Lung (tissue), 12 donors: ENCODE results near the gene RFX4. TPM values are rescaled to one million over a fixed set of nuclear protein-coding genes. Genes with fewer than 3 reads are reported as not detected.

Experiments
- ATAC-seq: fragments of 200-7000 bp; cut with Tn5 transposase; one replicate; pipeline ENCODE4 v1.9.1; 2020; ENCODE audit warnings: moderate number of reproducible peaks; ENCODE audit not compliant: insufficient read depth, low FRiP score
- DNase-seq, 3 donors: peaks; one replicate each; pipeline ENCODE4 v3.0.0-alpha.2; 2013 to 2017
- H3K27ac ChIP-seq, 2 donors: one replicate each; pipeline ENCODE4 v1.5.1; 2013; ENCODE audit warnings: mild to moderate bottlenecking in 2 of 2, moderate library complexity in 2 of 2, control low read depth in 1 of 2, inconsistent platforms in 1 of 2, low read depth in 1 of 2, low read length in 1 of 2
- H3K27me3 ChIP-seq, 3 donors: one replicate each; pipeline ENCODE4 v1.5.1; 2013; ENCODE audit warnings: low read length in 2 of 3; ENCODE audit not compliant: control insufficient read depth in 3 of 3, insufficient read depth in 3 of 3
- H3K36me3 ChIP-seq, 4 donors: one replicate each; pipeline ENCODE4 v1.5.1; 2013; ENCODE audit warnings: low read length in 4 of 4, mild to moderate bottlenecking in 1 of 4, moderate library complexity in 1 of 4; ENCODE audit not compliant: control insufficient read depth in 4 of 4, insufficient read depth in 4 of 4
- H3K4me1 ChIP-seq, 5 donors: one replicate each; pipeline ENCODE4 v1.5.1; 2013; ENCODE audit warnings: low read length in 5 of 5, mild to moderate bottlenecking in 2 of 5, moderate library complexity in 1 of 5; ENCODE audit not compliant: control insufficient read depth in 5 of 5, insufficient read depth in 5 of 5
- H3K4me3 ChIP-seq: one replicate; pipeline ENCODE4 v1.5.1; 2013; ENCODE audit warnings: mild to moderate bottlenecking, control low read depth, moderate library complexity
- H3K9ac ChIP-seq, 2 donors: one replicate each; pipeline ENCODE4 v1.5.1; 2013; ENCODE audit warnings: low read length in 2 of 2, control low read depth in 1 of 2; ENCODE audit not compliant: insufficient read depth in 1 of 2
- H3K9me3 ChIP-seq, 4 donors: one replicate each; pipeline ENCODE4 v1.5.1; 2013; ENCODE audit warnings: low read length in 3 of 4, mild to moderate bottlenecking in 1 of 4, moderate library complexity in 1 of 4; ENCODE audit not compliant: control insufficient read depth in 4 of 4, insufficient read depth in 3 of 4
- CTCF ChIP-seq: IDR thresholded peaks from 2 replicates; pipeline ENCODE4 v1.5.1; 2012; ENCODE audit warnings: mild to moderate bottlenecking; ENCODE audit errors: control extremely low read depth, extremely low read depth
- WGBS, 2 donors: extraction: QIAGEN DNeasy Blood & Tissue Kit; methylation state at CpG; one replicate each; pipeline ENCODE4 v1.1.7; 2013; 5-methylcytosine and 5-hydroxymethylcytosine counted together
- polyA plus RNA-seq, 2 donors: library from polyadenylated mRNA; stranded (reverse); fragments of 200-250 nt; gene quantifications; one replicate each; pipeline ENCODE4 v1.2.1, GENCODE V29; 2013
- total RNA-seq, 2 donors: library from RNA; depleted of rRNA in 1 of 2; stranded (reverse); fragments of >200 nt in 1 of 2; gene quantifications; one replicate each; pipeline ENCODE4 v1.2.1, GENCODE V29; 2014 to 2021
- donor health status: control.
- donor health status: control.
- donor health status: Bipolar disorder and iron deficiency.
- donor health status: healthy.
- donor health status: DM: yes; HTN: yes; CAD: no.

The RFX4 gene
- total and polyA plus RNA-seq, 4 donors = not detected

- Histone ChIP-seq H3K27me3 (peaks cover 0 to 1% (median 0%) of the 10 kb centered on the region in 3 donors), H3K9ac (no peak overlapping the region), H3K4me3 (no peak overlapping the region), H3K36me3 (no peaks in the 10 kb centered on the region), H3K4me1 (no peaks in the 10 kb centered on the region), H3K9me3 (peaks cover 0 to 9% (median 7%) of the 10 kb centered on the region in 4 donors), H3K27ac (no peak overlapping the region)
- no peak for ATAC-seq
- no peak for DNase-seq
- WGBS, 2 donors = 85 to 90% methylated on average over 2 of the region's 2 CpGs
- TF ChIP-seq CTCF = no peak
These were observed 80.6 kb downstream of the RFX4 start for GRCh38 chr12:106663385-106663784.

GRCh38 chr12:106669216-106669615 lies 86.4 kb downstream of the RFX4 start:
- Histone ChIP-seq H3K27me3 (peaks cover 0 to 10% (median 0%) of the 10 kb centered on the region in 3 donors), H3K9ac (no peak overlapping the region), H3K4me1 (peaks cover 0 to 14% (median 0%) of the 10 kb centered on the region in 5 donors), H3K4me3 (no peak overlapping the region), H3K36me3 (no peaks in the 10 kb centered on the region), H3K27ac (no peak overlapping the region), H3K9me3 (no peaks in the 10 kb centered on the region)
- 51 to 58% methylated on average over 3 of the region's 3 CpGs for WGBS, 2 donors
- DNase-seq = no peak
- ATAC-seq = no peak
- TF ChIP-seq CTCF = no peak

GRCh38 chr12:106670131-106670530 lies 87.3 kb downstream of the RFX4 start:
- whole genome bisulfite sequencing, 2 donors = 77 to 84% methylated on average over 3 of the region's 3 CpGs
- H3K9me3 ChIP-seq = no peaks in the 10 kb centered on the region
- H3K9ac ChIP-seq = no peak overlapping the region
- no peak overlapping the region for H3K4me3 ChIP-seq
- H3K4me1 ChIP-seq = peaks cover 0 to 14% (median 0%) of the 10 kb centered on the region in 5 donors
- H3K27me3 ChIP-seq = peaks cover 0 to 10% (median 0%) of the 10 kb centered on the region in 3 donors
- TF ChIP-seq CTCF = no peak
- H3K27ac ChIP-seq = no peak overlapping the region
- no peak for DNase-seq
- H3K36me3 ChIP-seq = no peaks in the 10 kb centered on the region
- no peak for ATAC-seq

DNA sequence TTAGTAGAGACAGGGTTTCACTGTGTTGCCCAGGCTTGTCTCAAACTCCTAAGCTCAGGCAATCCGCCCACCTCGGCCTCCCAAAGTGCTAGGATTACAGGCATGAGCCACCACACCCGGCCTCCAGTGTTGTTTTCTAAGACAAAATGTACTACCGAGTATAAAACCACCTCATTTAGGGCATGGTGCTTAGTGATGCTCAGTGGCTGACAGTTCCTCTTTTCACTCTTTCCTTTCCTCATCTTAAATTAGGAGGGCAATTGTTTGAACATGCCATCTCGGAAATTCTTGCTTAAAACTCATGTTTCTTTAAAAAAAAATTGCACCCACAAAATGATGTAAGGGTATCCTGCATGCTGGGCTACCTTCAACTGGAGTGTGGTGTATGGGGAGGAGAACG lies 89.0 kb downstream of the RFX4 start:
- no peak overlapping the region for H3K9ac ChIP-seq
- no peak overlapping the region for H3K4me3 ChIP-seq
- no peaks in the 10 kb centered on the region for H3K36me3 ChIP-seq
- 78% methylated on average over 6 of the region's 6 CpGs for WGBS, 2 donors
- TF ChIP-seq CTCF = no peak
- H3K27ac ChIP-seq = no peak overlapping the region
- DNase-seq = no peak
- H3K9me3 ChIP-seq = no peaks in the 10 kb centered on the region
- H3K4me1 ChIP-seq = peaks cover 0 to 14% (median 0%) of the 10 kb centered on the region in 5 donors
- peaks cover 0 to 10% (median 0%) of the 10 kb centered on the region in 3 donors for H3K27me3 ChIP-seq
- no peak for ATAC-seq
